HG03565 (cell line): ENCODE results near the gene SH3PXD2A.
"Not testable (repeated sequence)": the region's sequence is repeated elsewhere in the genome, so short reads cannot be mapped to it uniquely, and the experiment has no call there.

ENCODE experiments used
- ATAC-seq: cut with Tn5 transposase; IDR thresholded peaks from one replicate; pipeline ENCODE4 v1.9.1; 2021; ENCODE audit warnings: mild to moderate bottlenecking, moderate library complexity; ENCODE audit not compliant: unreplicated experiment

Gene SH3PXD2A

DNA sequence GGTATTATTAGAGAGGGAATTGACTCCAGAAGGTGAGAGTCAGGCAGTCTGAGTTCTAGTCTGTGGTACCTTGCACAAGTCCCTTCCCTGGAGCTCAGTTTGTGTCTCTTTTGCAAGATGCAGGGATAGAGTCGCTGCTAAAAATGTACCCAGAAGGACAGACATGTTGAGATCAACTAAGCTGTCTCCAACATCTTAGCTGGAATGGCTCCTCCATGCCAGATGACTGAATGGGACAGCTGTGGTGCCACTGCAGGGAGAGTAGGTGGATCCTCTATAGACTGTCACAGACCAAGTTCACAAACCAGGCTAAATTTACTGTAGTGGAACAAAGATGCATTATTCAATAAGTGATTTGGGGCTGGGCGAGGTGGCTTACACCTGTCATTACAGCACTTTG lies 241.8 kb downstream of the SH3PXD2A start:
- no peak for ATAC-seq

DNA sequence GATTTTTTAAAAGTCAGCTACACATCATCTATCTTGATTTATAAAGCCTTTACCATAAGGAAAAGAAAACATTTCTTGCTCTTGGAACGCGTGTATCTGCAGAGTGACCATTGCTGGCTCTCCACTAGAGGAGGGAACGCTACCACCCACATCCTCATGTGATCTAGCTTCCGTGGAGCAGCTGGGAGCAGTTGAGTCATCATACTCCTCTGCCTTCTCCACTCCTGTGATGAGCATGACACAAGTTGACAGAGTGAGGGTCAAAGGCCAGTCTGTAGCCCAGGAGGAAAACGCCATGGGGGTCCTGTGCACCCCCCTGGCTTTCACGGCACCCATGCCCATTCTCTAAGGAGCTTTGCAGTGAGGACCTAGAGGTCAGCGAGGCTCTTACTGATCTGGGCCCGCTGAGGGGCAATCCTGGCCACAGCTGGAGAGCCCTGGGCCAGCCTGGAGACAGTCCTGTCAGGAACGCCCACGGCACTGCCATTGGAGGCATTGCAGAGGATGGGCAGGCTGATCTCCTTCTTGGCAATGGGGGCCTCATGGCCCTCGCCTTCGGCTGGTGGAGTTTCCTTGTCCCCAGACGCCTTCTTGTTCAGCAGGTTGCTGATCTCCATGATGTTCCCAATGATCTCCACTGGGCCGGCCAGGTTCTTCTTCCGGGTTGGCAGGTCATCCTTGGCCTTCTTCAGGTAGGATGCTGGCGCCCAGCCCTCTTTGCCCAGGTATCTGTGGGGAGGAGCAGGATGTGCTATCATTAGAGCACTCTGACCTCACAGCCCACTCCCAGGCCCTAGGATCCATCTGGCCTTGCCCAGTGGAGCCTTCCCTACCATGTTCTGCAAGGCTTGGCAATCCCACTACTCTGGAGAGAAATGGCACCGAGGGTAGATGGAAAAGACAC lies 242.7 kb downstream of the SH3PXD2A start:
- no peak for ATAC-seq

GRCh38 chr10:103610921-103611511 lies 244.4 kb downstream of the SH3PXD2A start:
- ATAC-seq, result no peak

DNA sequence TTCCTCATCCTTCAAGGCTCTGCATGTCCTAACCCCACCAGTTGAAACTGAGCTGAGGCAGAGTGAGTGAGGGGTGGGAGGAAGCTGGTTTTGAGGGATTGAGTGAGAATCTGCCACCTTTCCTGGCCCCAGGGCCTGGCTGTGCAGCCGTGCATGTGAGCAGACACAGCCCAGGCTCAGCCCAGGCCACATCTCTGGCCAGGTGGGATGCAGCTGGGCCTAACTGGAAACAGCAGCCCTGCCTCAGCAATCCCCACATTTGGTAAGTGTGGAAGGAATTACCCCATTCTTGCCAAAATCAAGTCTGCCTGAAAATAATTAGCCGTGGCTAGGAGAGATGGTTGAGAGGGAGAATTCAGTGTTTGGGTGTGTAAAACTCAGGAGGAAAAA lies 245.3 kb downstream of the SH3PXD2A start:
- no peak for ATAC-seq

- no peak for ATAC-seq
These were observed 245.9 kb downstream of the SH3PXD2A start for GRCh38 chr10:103609231-103610082.

DNA sequence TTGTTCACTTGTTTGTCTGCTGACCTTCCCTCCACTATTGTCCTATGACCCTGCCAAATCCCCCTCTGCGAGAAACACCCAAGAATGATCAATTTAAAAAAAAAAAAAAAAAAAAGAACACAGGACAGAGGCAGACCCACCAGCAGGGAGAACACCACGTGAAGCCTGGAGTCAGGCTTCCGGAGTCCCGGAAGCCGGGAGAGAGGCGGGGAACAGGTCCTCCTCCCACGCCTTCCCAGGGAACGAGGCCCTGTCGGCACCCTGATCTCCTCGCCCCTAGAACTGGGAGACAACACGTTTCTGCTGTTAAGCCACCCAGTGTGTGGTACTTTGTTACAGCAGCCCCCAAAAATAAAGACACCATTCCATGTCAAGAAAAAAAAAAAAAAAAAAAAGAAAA lies 247.3 kb downstream of the SH3PXD2A start:
- not testable (repeated sequence) for ATAC-seq

- ATAC-seq, result not testable (repeated sequence)
These were observed 248.3 kb downstream of the SH3PXD2A start for GRCh38 chr10:103607051-103607450.

GRCh38 chr10:103606097-103606438 lies 249.3 kb downstream of the SH3PXD2A start:
- not testable (repeated sequence) for ATAC-seq

DNA sequence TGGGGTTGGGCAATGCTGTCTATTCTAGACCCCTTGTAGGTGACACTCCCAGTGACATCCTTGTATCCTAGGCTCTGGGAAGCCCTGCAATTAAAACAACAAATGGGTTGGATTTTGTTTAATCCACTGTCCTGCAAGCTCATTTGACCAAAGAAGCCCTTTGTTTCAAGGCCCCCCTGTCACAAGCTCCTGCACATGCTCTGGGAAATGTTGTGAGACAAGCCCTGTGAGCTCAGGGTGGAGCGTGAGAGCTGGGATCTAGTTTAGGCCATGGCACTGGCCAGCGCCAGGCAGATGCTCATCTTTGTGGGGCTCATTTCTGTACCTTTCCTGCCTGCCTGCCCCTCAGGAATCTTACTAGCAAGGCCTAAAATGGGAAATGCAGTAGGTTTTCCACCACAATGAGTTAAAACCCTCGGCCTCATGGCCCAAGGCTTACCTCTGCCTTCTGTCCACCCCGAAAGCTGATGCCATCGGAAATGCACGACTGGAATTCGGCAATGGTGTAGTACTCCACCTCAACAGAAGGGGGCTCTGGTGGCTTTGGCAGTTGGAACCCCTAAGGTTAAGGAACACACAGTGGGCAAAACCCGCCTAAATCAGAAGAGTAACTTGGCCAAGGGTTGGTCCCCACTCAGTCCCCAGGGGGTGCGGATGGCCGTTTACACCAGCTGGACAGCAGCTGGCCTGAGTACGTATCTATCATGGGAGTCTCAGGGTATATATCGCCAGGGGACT lies 249.8 kb downstream of the SH3PXD2A start:
- no peak for ATAC-seq

- no peak for ATAC-seq
These were observed 252.0 kb downstream of the SH3PXD2A start for GRCh38 chr10:103603382-103603781.

DNA sequence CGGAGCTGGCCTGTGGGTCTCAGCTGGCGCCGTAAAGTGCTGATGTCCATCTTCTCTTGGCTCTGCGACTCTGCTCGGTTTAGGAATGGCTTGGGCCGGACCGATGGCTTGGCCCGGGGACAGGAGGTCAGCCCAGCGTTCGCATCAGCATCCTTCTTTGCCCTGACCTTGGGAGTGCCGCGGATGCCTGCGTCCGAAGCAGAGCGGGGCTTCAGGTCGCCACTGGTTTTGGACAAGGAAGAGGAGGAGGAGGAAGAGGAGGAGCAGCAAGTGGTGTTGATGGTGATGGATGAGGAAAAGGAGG lies 252.6 kb downstream of the SH3PXD2A start:
- no peak for ATAC-seq

DNA sequence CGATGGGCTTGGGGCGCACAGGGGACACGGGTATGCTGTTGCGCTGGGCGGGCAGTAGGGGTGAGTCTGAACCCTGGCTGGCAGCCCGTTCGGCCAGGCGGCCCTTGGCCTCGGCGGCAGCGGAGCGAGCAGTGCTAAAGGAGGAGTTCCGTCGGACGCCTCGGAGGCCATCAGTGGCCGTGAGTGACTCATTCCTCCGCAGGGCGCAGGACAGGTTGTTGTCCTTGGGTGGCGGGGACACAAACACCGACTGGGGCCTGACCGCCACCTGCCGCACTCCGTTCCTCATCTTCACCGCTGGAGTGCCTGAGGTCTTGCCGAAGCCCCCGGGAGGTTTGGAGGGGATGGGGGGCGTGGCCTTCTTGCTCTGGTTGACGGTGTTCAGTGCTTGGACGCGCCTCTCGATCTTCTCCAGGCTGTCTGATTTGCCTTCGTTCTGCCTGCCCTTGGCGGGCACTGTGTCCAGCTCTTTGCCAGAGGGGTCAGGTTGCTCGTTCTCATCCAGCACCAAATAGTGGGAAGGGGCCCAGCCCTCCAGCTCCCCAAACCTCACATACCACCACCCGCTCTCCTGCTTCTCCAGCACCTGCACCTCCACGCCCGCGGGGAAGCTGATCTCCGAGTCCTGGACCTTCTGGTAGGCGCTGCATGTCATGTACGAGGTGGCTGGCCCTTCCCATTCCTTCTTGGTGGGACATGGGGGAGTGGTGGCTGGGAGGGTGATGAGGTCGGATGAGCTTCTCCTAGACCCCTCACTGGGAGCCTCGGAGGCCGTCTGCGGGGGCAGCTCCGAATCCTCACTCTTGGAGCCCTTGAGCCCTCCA lies 253.1 kb downstream of the SH3PXD2A start:
- ATAC-seq, result no peak

DNA sequence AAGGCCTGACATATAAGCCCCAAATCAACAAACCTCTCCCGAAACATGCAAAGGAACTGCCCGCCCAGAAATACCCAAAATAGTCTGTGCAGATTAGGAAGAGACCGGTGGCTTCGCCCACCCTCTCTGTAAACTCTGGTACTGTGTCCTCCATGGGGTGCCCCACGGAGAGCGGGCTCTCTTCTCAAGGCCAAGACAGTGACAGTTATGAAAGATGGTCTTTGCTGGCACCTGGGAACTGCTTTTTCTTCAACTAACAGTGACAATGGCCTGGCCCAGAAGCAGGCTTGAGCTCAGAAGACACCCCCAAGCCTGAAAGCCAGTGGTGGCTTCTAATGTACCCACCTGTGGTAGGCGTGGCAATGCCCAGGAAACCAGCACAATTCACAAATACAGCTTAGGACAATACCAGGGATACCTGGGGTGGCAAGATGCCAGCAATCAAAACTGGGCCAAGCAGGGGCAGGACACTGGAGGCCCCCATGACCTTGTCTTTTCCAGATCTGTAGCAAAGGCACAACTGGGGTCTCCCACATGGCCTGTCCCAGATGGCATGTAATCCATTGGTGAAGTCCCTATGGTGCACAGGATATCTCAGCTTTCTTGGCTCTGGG lies 254.3 kb downstream of the SH3PXD2A start:
- ATAC-seq, result no peak

DNA sequence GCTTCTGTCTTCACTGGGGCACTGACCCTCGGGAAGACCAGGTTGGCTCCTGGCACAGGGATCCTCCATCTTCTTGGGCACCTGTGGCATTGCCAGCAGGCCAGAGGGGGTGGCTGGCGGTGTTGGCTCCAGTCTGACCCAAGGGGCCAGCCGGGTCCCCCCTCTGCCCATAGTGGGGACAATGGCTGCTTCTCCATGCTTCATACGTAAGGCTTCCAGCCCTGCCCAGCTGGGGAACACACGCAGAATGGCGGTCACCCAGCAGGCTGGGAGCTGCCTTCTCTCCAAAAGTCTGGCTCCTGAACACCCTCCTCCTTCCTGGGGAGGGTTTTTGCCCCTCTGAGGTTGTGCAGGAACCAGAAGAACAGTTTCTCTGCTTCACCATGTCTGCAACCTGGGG lies 255.1 kb downstream of the SH3PXD2A start:
- ATAC-seq, result no peak

DNA sequence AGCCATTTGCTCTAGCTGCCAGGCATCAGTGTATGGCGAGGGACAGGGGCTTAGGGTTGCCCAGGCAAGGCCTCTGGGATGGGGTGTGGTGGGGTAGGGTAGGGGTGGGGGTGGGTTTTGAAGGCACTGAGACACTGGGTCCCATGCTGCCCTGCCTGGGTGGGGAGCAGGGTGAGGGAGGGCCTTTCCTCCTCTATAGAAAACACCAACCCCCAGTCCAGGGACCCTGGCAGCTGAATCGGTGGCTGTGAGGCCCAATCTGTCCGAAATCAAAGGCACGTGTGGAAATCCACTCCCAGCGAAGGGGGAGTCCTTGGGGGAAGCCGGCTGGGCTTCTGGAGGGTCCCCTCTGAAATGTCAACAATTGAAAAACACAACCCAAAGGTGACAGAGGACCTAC lies 255.5 kb downstream of the SH3PXD2A start:
- no peak for ATAC-seq

GRCh38 chr10:103599211-103599610 lies 256.2 kb downstream of the SH3PXD2A start:
- no peak for ATAC-seq

GRCh38 chr10:103598654-103599115 lies 256.7 kb downstream of the SH3PXD2A start:
- ATAC-seq, result no peak

GRCh38 chr10:103597003-103597402 lies 258.4 kb downstream of the SH3PXD2A start:
- no peak for ATAC-seq

DNA sequence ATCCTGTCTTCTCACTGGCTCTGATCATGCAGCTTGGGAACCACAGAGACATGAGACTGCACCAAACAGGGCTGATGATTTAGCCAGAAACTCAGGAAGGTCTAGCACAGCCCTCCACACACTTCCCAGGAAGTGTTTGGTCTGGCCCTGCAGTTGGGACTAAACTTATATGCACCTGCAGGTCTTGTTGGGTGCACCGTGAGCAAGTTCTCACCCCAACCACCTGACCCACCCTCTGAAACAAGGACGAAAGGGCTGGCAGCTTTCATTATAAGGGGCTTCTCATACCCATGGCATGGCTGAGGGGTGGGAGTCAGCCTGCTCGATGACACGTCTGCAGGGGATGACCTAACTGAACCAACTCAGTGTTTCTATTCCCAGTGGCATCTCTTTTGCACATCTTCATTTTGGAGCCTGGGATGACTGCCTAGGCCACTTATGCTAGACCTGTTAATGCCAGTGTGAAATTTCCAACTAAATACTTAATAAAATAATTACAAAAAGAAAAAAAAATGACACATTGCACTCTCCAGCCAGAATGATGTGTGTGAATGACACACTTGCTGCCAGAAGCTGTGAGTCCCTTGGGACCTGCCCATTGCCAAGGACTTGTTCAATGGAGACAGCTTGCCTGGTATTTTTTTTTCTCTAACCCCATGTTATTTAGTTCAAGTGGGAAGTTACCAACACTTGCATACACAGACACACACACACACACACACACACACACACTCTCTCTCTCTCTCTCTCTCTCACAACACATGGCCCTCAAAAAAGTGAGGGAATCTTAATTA lies 259.2 kb downstream of the SH3PXD2A start:
- no peak for ATAC-seq
